Fibroblast of peridontal ligament (primary cell): ENCODE data around the gene SLC25A44.
"Not testable (repeated sequence)": the region's sequence is repeated elsewhere in the genome, so short reads cannot be mapped to it uniquely, and the experiment has no call there.

Experiments used
- DNase-seq: peaks from one replicate; pipeline ENCODE4 v3.0.0-alpha.2; 2010; ENCODE audit errors: extremely low read depth

The SLC25A44 gene

GRCh38 chr1:156163712-156164111 is 30.2 kb upstream of the SLC25A44 start:
- no peak for DNase-seq

- peak; percentile 54 for DNase-seq
Measured at GRCh38 chr1:156164125-156164831, 29.6 kb upstream of the SLC25A44 start.

GRCh38 chr1:156165083-156165482 is 28.8 kb upstream of the SLC25A44 start:
- DNase-seq: no peak

- peak; percentile 55 for DNase-seq
Measured at GRCh38 chr1:156167536-156167935, 26.4 kb upstream of the SLC25A44 start.

- DNase-seq: no peak
Measured at GRCh38 chr1:156172696-156173470, 21.0 kb upstream of the SLC25A44 start.

GRCh38 chr1:156176610-156177210 is 17.2 kb upstream of the SLC25A44 start:
- DNase-seq: no peak

GRCh38 chr1:156177919-156178654 is 15.8 kb upstream of the SLC25A44 start:
- DNase-seq: no peak

- DNase-seq: no peak
Measured at GRCh38 chr1:156180471-156180870, 13.4 kb upstream of the SLC25A44 start.

GRCh38 chr1:156181391-156181924 is 12.4 kb upstream of the SLC25A44 start:
- DNase-seq: not testable (repeated sequence)

GRCh38 chr1:156182010-156182779 is 11.7 kb upstream of the SLC25A44 start:
- DNase-seq: not testable (repeated sequence)

GRCh38 chr1:156186347-156187177 is 7.3 kb upstream of the SLC25A44 start:
- DNase-seq: not testable (repeated sequence)

- not testable (repeated sequence) for DNase-seq
Measured at GRCh38 chr1:156190265-156190664, 3.6 kb upstream of the SLC25A44 start.

GRCh38 chr1:156191292-156191964 is 2.5 kb upstream of the SLC25A44 start:
- no peak for DNase-seq

- DNase-seq: no peak
Measured at GRCh38 chr1:156193208-156193487, 756 bp upstream of the SLC25A44 start.

GRCh38 chr1:156194300-156194652 is 372 bp downstream of the SLC25A44 start:
- DNase-seq: peak; percentile 9

- no peak for DNase-seq
Measured at GRCh38 chr1:156195853-156196252, 1.9 kb downstream of the SLC25A44 start.

GRCh38 chr1:156196445-156196844 is 2.5 kb downstream of the SLC25A44 start:
- no peak for DNase-seq

GRCh38 chr1:156198831-156199349 is 5.0 kb downstream of the SLC25A44 start:
- no peak for DNase-seq

- no peak for DNase-seq
Measured at GRCh38 chr1:156200044-156200443, 6.1 kb downstream of the SLC25A44 start.

- peak; percentile 24 for DNase-seq
Measured at GRCh38 chr1:156203331-156203730, 9.4 kb downstream of the SLC25A44 start.
